Neutrophil (primary cell): Measurements from ENCODE around the gene TRPM1.

Experiments used
- H3K27ac ChIP-seq: fragments of 200-600 bp; sonication (generic); 2 replicates; pipeline ENCODE4 v1.5.1; 2016; ENCODE audit warnings: mild to moderate bottlenecking, moderate library complexity
- H3K27me3 ChIP-seq: fragments of 200-600 bp; sonication (generic); 2 replicates; pipeline ENCODE4 v1.6.0; 2016; ENCODE audit warnings: mild to moderate bottlenecking
- H3K36me3 ChIP-seq: fragments of 200-600 bp; sonication (generic); 2 replicates; pipeline ENCODE4 v1.5.1; 2017
- H3K4me1 ChIP-seq, 2 experiments: fragments of 200-600 bp in 1 of 2; sonication (generic) in 1 of 2; 1 replicate in 1 of 2; 2 replicates in 1 of 2; pipeline versions ENCODE4 v1.5.1 to v1.6.1; 2013 to 2016; ENCODE audit warnings: low read depth in 1 of 2, low read length in 1 of 2, mild to moderate bottlenecking in 1 of 2, moderate library complexity in 1 of 2; ENCODE audit not compliant: control insufficient read depth in 1 of 2, insufficient read depth in 1 of 2
- H3K4me3 ChIP-seq, 2 experiments: fragments of 200-600 bp in 1 of 2; sonication (generic) in 1 of 2; 1 replicate in 1 of 2; 2 replicates in 1 of 2; pipeline ENCODE4 v1.5.1; 2013 to 2016; ENCODE audit warnings: low read depth in 1 of 2, low read length in 1 of 2, mild to moderate bottlenecking in 1 of 2, moderate library complexity in 1 of 2
- H3K9me3 ChIP-seq: fragments of 200-600 bp; sonication (generic); 2 replicates; pipeline ENCODE4 v1.5.1; 2016
- CTCF ChIP-seq: fragments of 200-600 bp; sonication (generic); IDR thresholded peaks from 2 replicates; pipeline ENCODE4 v1.5.1; 2016; ENCODE audit warnings: antibody characterized with exemption

TRPM1 gene

DNA sequence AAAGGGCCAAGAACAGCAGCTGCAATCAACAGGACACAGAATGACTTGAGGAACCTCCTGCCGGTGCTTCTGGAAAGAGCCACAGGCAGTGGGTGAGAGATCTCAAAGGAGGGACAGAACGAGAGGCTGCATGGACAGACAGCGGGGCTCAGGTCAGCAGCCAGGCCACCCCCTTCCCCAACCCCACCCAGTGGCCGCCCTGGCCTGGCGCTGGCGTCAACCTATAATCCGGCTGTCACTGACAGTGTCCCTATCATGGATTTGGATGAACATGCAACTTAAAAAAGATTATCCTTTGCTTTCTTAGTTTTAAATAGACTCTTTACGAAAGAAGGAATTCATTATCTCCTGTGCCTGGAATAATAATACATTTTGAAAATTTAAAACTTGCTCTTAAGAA, 54.1 kb downstream of the TRPM1 start:
- Histone ChIP-seq H3K36me3 (no peaks in the 10 kb centered on the region), H3K27ac (no peak overlapping the region), H3K9me3 (no peaks in the 10 kb centered on the region), H3K4me3 (no peak overlapping the region), H3K27me3 (no peaks in the 10 kb centered on the region), H3K4me1 (peaks cover 27 to 32% of the 10 kb centered on the region in 2 experiments)
- TF ChIP-seq CTCF = no peak

DNA sequence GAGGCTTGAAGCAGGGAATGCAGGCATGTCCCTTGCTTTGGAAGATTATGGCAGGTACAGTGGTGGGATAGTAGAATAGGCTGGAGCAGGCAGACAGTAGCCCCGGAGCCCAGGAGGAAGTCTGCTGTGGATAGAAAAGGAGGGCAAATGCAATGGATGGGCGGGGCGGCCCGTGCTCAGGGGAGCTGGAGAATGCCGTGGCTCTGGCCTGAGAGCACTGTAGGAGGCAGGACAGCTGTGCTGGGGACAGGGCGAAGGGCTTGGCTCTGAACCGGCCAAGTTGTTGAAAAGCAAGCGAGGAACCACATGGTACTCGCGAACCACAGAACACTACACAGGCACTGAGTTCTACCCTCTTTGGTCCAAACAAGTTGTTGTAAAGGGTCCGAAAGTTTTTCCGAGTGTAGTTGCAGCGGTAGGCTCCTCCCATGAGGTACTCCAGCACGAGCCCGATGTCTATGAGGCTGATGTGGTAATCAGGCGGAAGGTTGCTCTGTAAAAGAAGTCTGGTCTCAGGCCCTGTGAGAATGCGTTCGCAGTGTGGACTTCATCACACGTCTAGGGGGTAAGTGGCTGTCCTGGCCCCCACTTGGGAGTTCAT, 54.7 kb downstream of the TRPM1 start:
- Histone ChIP-seq H3K9me3 (no peaks in the 10 kb centered on the region), H3K27ac (no peak overlapping the region), H3K4me3 (no peak overlapping the region), H3K4me1 (peaks cover 27 to 31% of the 10 kb centered on the region in 2 experiments), H3K36me3 (no peaks in the 10 kb centered on the region), H3K27me3 (no peaks in the 10 kb centered on the region)
- TF ChIP-seq CTCF = no peak

GRCh38 chr15:31045606-31046005, 55.9 kb downstream of the TRPM1 start:
- Histone ChIP-seq H3K27me3 (no peaks in the 10 kb centered on the region), H3K4me3 (no peak overlapping the region), H3K27ac (no peak overlapping the region), H3K4me1 (peaks cover 19 to 23% of the 10 kb centered on the region in 2 experiments), H3K36me3 (no peaks in the 10 kb centered on the region), H3K9me3 (no peaks in the 10 kb centered on the region)
- no peak for TF ChIP-seq CTCF

- Histone ChIP-seq H3K4me1 (no peaks in the 10 kb centered on the region), H3K36me3 (no peaks in the 10 kb centered on the region), H3K9me3 (no peaks in the 10 kb centered on the region), H3K27me3 (no peaks in the 10 kb centered on the region), H3K4me3 (no peak overlapping the region), H3K27ac (no peak overlapping the region)
- TF ChIP-seq CTCF = no peak
Measured at GRCh38 chr15:31042751-31043150, 58.8 kb downstream of the TRPM1 start.

- H3K27me3 ChIP-seq = no peaks in the 10 kb centered on the region
- no peaks in the 10 kb centered on the region for H3K4me1 ChIP-seq
- no peak overlapping the region for H3K27ac ChIP-seq
- H3K9me3 ChIP-seq = no peaks in the 10 kb centered on the region
- H3K36me3 ChIP-seq = no peaks in the 10 kb centered on the region
- TF ChIP-seq CTCF = no peak
- no peak overlapping the region for H3K4me3 ChIP-seq
Measured at GRCh38 chr15:31041610-31042009, 59.9 kb downstream of the TRPM1 start.

- H3K4me1 ChIP-seq = no peaks in the 10 kb centered on the region
- no peaks in the 10 kb centered on the region for H3K9me3 ChIP-seq
- no peaks in the 10 kb centered on the region for H3K36me3 ChIP-seq
- no peak overlapping the region for H3K27ac ChIP-seq
- H3K4me3 ChIP-seq = no peak overlapping the region
- H3K27me3 ChIP-seq = no peaks in the 10 kb centered on the region
- TF ChIP-seq CTCF = no peak
Measured at GRCh38 chr15:31040611-31041010, 60.9 kb downstream of the TRPM1 start.
